DOHH2 (cell line): Measurements from ENCODE around the gene ADGRL3.

Experiments used
- H3F3A ChIP-seq: fragments of 200-600 bp; sonication (generic), shearing (Covaris generic); 2 replicates; pipeline ENCODE4 v1.6.0; 2016; ENCODE audit warnings: antibody characterized with exemption, mild to moderate bottlenecking; ENCODE audit not compliant: control insufficient read depth, insufficient read depth
- H3K27ac ChIP-seq: fragments of 200-600 bp; sonication (generic); 2 replicates; pipeline ENCODE4 v1.5.1; 2014; ENCODE audit warnings: low read depth, mild to moderate bottlenecking, low read length, moderate library complexity
- H3K27me3 ChIP-seq: fragments of 200-600 bp; sonication (generic); 2 replicates; pipeline ENCODE4 v1.6.1; 2014; ENCODE audit warnings: mild to moderate bottlenecking, low read length, mixed read lengths; ENCODE audit not compliant: control insufficient read depth
- H3K36me3 ChIP-seq: fragments of 200-600 bp; sonication (generic); 2 replicates; pipeline ENCODE4 v1.6.1; 2014; ENCODE audit warnings: mild to moderate bottlenecking, low read length, moderate library complexity, mixed read lengths; ENCODE audit not compliant: control insufficient read depth
- H3K4me1 ChIP-seq: fragments of 200-600 bp; sonication (generic); 2 replicates; pipeline ENCODE4 v1.6.1; 2014; ENCODE audit warnings: mild to moderate bottlenecking, low read length, mixed read lengths; ENCODE audit not compliant: control insufficient read depth
- H3K4me2 ChIP-seq: fragments of 200-600 bp; sonication (generic); 2 replicates; pipeline ENCODE4 v1.6.0; 2014; ENCODE audit warnings: mild to moderate bottlenecking, low read length, moderate library complexity
- H3K4me3 ChIP-seq: fragments of 200-600 bp; sonication (generic); 2 replicates; pipeline ENCODE4 v1.5.1; 2014; ENCODE audit warnings: mild to moderate bottlenecking, low read length, mixed read lengths
- H3K79me2 ChIP-seq: fragments of 200-600 bp; sonication (generic); 2 replicates; pipeline ENCODE4 v1.6.1; 2014; ENCODE audit warnings: mild to moderate bottlenecking, low read length, mixed read lengths; ENCODE audit not compliant: control insufficient read depth
- H3K9me2 ChIP-seq: fragments of 200-600 bp; sonication (generic); replicated peaks from 2 replicates; pipeline ENCODE4 v1.6.1; 2014; ENCODE audit warnings: mild to moderate bottlenecking, low read length, mixed read lengths; ENCODE audit not compliant: control insufficient read depth
- H3K9me3 ChIP-seq: fragments of 200-600 bp; sonication (generic); 2 replicates; pipeline ENCODE4 v1.6.1; 2014; ENCODE audit warnings: antibody characterized with exemption, low read length, mixed read lengths; ENCODE audit not compliant: control insufficient read depth, insufficient read depth
- H4K20me1 ChIP-seq: fragments of 200-600 bp; sonication (generic); 2 replicates; pipeline ENCODE4 v1.6.0; 2014; ENCODE audit warnings: low read depth, mild to moderate bottlenecking, antibody characterized with exemption, low read length, moderate library complexity; ENCODE audit not compliant: control insufficient read depth, insufficient read depth
- EZH2phosphoT487 ChIP-seq: fragments of 200-600 bp; sonication (generic); IDR thresholded peaks from 2 replicates; pipeline ENCODE4 v1.6.1; 2017; ENCODE audit warnings: borderline replicate concordance, mild to moderate bottlenecking, antibody characterized with exemption, low read length, moderate library complexity, mixed read lengths
- TF ChIP-seq, protein P1 (sequence below): fragments of 200-600 bp; sonication (generic); IDR thresholded peaks from one replicate; pipeline ENCODE4 v1.5.1; 2014; ENCODE audit warnings: antibody characterized with exemption, mild to moderate bottlenecking, low read depth, low read length; ENCODE audit not compliant: poor library complexity, severe bottlenecking

The ADGRL3 gene

DNA sequence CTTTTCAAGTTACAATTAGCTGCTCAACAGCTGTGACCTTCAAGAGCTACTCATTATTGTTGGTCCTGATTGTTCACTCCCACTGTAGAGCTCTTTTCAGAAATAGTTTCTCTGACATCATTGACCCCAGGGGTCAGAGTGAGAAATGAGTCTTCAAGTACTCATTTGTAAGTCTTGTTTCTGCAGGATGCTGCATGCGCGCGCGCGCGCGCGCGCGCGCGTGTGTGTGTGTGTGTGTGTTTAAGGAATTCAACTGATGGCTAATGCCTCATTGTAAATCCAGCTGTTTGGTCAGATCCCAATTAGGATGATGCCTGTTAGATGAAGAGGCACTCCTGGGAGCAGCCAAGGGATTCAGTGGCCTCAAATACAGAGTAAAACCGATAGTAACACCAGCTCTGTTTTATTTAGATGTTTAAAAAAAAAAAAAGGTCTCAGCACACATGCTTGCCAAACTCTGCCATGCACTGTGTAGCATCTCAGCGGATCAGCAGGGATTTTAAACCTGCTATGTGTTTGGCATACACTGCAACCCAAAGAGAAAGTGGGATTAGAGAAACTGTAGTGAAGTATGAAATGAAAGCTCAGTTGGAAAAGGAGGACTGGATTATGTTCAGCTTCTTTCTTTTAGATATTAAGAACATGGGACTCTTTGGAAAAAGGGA is 332.3 kb downstream of the ADGRL3 start:
- Histone ChIP-seq H3K4me2 (no peak overlapping the region), H3K4me1 (no peaks in the 10 kb centered on the region), H3K27ac (no peak overlapping the region), H3K27me3 (no peaks in the 10 kb centered on the region), H3K36me3 (no peaks in the 10 kb centered on the region), H3F3A (no peaks in the 10 kb centered on the region), H3K79me2 (no peaks in the 10 kb centered on the region), H3K4me3 (no peak overlapping the region), H3K9me2 (no peaks in the 10 kb centered on the region), H3K9me3 (no peaks in the 10 kb centered on the region), H4K20me1 (no peaks in the 10 kb centered on the region)
- no peak for TF ChIP-seq EZH2phosphoT487
- TF ChIP-seq, protein P1, sequence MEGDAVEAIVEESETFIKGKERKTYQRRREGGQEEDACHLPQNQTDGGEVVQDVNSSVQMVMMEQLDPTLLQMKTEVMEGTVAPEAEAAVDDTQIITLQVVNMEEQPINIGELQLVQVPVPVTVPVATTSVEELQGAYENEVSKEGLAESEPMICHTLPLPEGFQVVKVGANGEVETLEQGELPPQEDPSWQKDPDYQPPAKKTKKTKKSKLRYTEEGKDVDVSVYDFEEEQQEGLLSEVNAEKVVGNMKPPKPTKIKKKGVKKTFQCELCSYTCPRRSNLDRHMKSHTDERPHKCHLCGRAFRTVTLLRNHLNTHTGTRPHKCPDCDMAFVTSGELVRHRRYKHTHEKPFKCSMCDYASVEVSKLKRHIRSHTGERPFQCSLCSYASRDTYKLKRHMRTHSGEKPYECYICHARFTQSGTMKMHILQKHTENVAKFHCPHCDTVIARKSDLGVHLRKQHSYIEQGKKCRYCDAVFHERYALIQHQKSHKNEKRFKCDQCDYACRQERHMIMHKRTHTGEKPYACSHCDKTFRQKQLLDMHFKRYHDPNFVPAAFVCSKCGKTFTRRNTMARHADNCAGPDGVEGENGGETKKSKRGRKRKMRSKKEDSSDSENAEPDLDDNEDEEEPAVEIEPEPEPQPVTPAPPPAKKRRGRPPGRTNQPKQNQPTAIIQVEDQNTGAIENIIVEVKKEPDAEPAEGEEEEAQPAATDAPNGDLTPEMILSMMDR = no peak

GRCh38 chr4:61533140-61533539 is 333.0 kb downstream of the ADGRL3 start:
- no peaks in the 10 kb centered on the region for H3K36me3 ChIP-seq
- no peaks in the 10 kb centered on the region for H3K9me3 ChIP-seq
- H3K79me2 ChIP-seq = no peaks in the 10 kb centered on the region
- H3K27me3 ChIP-seq = no peaks in the 10 kb centered on the region
- no peak overlapping the region for H3K27ac ChIP-seq
- H3K4me1 ChIP-seq = no peaks in the 10 kb centered on the region
- no peaks in the 10 kb centered on the region for H4K20me1 ChIP-seq
- H3K4me3 ChIP-seq = no peak overlapping the region
- H3F3A ChIP-seq = no peaks in the 10 kb centered on the region
- no peak overlapping the region for H3K4me2 ChIP-seq
- no peaks in the 10 kb centered on the region for H3K9me2 ChIP-seq
- TF ChIP-seq, protein P1 = no peak
- TF ChIP-seq EZH2phosphoT487 = no peak

DNA sequence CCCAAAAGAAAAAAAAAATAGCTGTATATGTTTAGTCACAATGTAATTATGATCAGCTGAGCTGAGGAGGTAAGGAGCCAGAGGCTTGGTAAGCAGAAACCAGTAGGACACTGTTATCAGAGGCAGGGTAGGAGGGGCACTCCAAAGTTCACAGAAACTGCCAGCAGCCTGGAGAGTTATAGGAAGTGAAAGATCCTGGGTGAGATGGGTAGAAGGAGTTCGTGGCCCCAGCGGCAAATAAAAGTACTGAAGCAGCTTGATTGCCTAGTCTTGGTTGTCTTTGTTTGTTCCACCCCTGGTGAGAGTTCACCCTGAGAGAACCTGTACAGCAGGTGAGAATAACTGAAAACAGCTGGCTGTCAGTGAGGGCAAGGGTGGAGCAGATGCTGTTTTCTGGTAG is 340.8 kb downstream of the ADGRL3 start:
- Histone ChIP-seq H3K4me2 (no peak overlapping the region), H3K36me3 (no peaks in the 10 kb centered on the region), H4K20me1 (no peaks in the 10 kb centered on the region), H3K27ac (no peak overlapping the region), H3K4me3 (no peak overlapping the region), H3K9me2 (no peaks in the 10 kb centered on the region; the same call in 1 of the 2 replicates), H3K27me3 (no peaks in the 10 kb centered on the region), H3F3A (no peaks in the 10 kb centered on the region), H3K4me1 (no peaks in the 10 kb centered on the region), H3K79me2 (no peaks in the 10 kb centered on the region), H3K9me3 (peaks cover 3% of the 10 kb centered on the region; the same call in 1 of the 2 replicates)
- TF ChIP-seq, protein P1 = no peak
- TF ChIP-seq EZH2phosphoT487 = no peak
